B cell (primary cell): ENCODE measurements around the gene OGG1. TPM values are rescaled to one million over a fixed set of nuclear protein-coding genes. Genes with fewer than 3 reads are reported as not detected.
A peak's percentile ranks its signal among the peaks of the same experiment; 100 is the strongest.

ENCODE experiments used
- ATAC-seq: fragments of 200-7000 bp; cut with Tn5 transposase; one replicate; pipeline ENCODE4 v1.10.0; 2021; ENCODE audit warnings: low read depth, mild to moderate bottlenecking, moderate number of reproducible peaks, moderate library complexity
- CTCF ChIA-PET: fragments of 350-600 bp; sonication (Branson Sonifier 250); formaldehyde crosslinking; loops from one replicate; lab custom pipeline; 2021; ENCODE audit warnings: antibody characterized with exemption, inconsistent platforms; lab: Charles Lee
- POLR2A ChIA-PET: fragments of 350-600 bp; sonication (Branson Sonifier 250); formaldehyde crosslinking; loops from one replicate; lab custom pipeline; 2021; ENCODE audit warnings: antibody characterized with exemption; lab: Charles Lee
- DNase-seq: peaks from one replicate; pipeline ENCODE4 v3.0.0; 2013
- H2AFZ ChIP-seq: 2 replicates; pipeline ENCODE4 v1.6.1; 2012; ENCODE audit warnings: mild to moderate bottlenecking, low read depth, low read length; ENCODE audit not compliant: insufficient read depth, poor library complexity, severe bottlenecking
- H3K27ac ChIP-seq, 2 donors: 1 replicate in 1 of 2; 2 replicates in 1 of 2; pipeline ENCODE4 v1.5.1; 2012 to 2013; ENCODE audit warnings: low read length in 2 of 2, mild to moderate bottlenecking in 2 of 2, moderate library complexity in 1 of 2
- H3K27me3 ChIP-seq, 4 experiments: fragments of 200-600 bp in 1 of 4; sonication (generic) in 1 of 4; replicated peaks in 1 of 4; 1 replicate in 2 of 4; 2 replicates in 2 of 4; pipeline versions ENCODE4 v1.6.1 to v1.7.0; 2013 to 2016; ENCODE audit warnings: low read length in 3 of 4, mild to moderate bottlenecking in 2 of 4, mixed read lengths in 1 of 4, moderate library complexity in 1 of 4; ENCODE audit not compliant: insufficient read depth in 4 of 4, control insufficient read depth in 3 of 4; ENCODE audit errors: control extremely low read depth in 1 of 4
- H3K36me3 ChIP-seq, 2 experiments: replicated peaks in 1 of 2; 1 replicate in 1 of 2; 2 replicates in 1 of 2; pipeline versions ENCODE4 v1.6.1 to v1.7.1; 2013; ENCODE audit warnings: low read length in 1 of 2; ENCODE audit not compliant: insufficient read depth in 2 of 2, control insufficient read depth in 1 of 2; ENCODE audit errors: control extremely low read depth in 1 of 2, extremely low read depth in 1 of 2
- H3K4me1 ChIP-seq, 2 donors: fragments of 200-600 bp in 1 of 2; sonication (generic) in 1 of 2; 1 replicate in 1 of 2; 2 replicates in 1 of 2; pipeline versions ENCODE4 v1.5.1 to v1.6.1; 2013 to 2017; ENCODE audit warnings: low read length in 2 of 2; ENCODE audit not compliant: control insufficient read depth in 2 of 2, insufficient read depth in 2 of 2
- H3K4me2 ChIP-seq: replicated peaks from 2 replicates; pipeline ENCODE3; 2012; ENCODE audit warnings: mild to moderate bottlenecking, low read depth, low read length; ENCODE audit not compliant: poor library complexity, severe bottlenecking
- H3K4me3 ChIP-seq, 5 experiments: fragments of 200-600 bp in 1 of 5; sonication (generic) in 1 of 5; 1 replicate in 3 of 5; 2 replicates in 2 of 5; pipeline versions ENCODE4 v1.5.1 to v1.7.0; 2011 to 2016; ENCODE audit warnings: low read length in 4 of 5, mild to moderate bottlenecking in 4 of 5, low read depth in 2 of 5, control low read depth in 1 of 5, moderate library complexity in 1 of 5; ENCODE audit not compliant: insufficient read depth in 1 of 5; ENCODE audit errors: control extremely low read depth in 1 of 5, extremely low read depth in 1 of 5
- H3K79me2 ChIP-seq: fragments of 200-600 bp; sonication (generic); one replicate; pipeline ENCODE4 v1.6.0; 2016; ENCODE audit warnings: low read length; ENCODE audit not compliant: control insufficient read depth, insufficient read depth
- H3K9ac ChIP-seq: fragments of 200-600 bp; sonication (generic); 2 replicates; pipeline ENCODE4 v1.6.1; 2017; ENCODE audit warnings: mild to moderate bottlenecking, low read length, moderate library complexity
- H3K9me3 ChIP-seq, 3 donors: one replicate each; pipeline versions ENCODE4 v1.6.1 to v1.7.1; 2013; ENCODE audit warnings: low read length in 2 of 3; ENCODE audit not compliant: control insufficient read depth in 2 of 3, insufficient read depth in 1 of 3; ENCODE audit errors: control extremely low read depth in 1 of 3
- H4K20me1 ChIP-seq: 2 replicates; pipeline ENCODE4 v1.6.0; 2012; ENCODE audit warnings: mild to moderate bottlenecking, low read length; ENCODE audit not compliant: insufficient read depth, control insufficient read depth, poor library complexity, severe bottlenecking
- H3K27ac Mint-ChIP-seq: one replicate; pipeline ENCODE4 v1.8.0; 2021; ENCODE audit warnings: mixed read lengths
- H3K27me3 Mint-ChIP-seq: one replicate; pipeline ENCODE4 v1.8.0; 2021; ENCODE audit warnings: mixed read lengths
- H3K4me1 Mint-ChIP-seq: one replicate; pipeline ENCODE4 v1.8.0; 2021; ENCODE audit warnings: mixed read lengths
- H3K4me3 Mint-ChIP-seq: one replicate; pipeline ENCODE4 v1.8.0; 2021; ENCODE audit warnings: mixed read lengths
- H3K9me3 Mint-ChIP-seq: one replicate; pipeline ENCODE4 v1.8.0; 2022; ENCODE audit warnings: mixed read lengths; ENCODE audit not compliant: insufficient read depth
- CTCF ChIP-seq: fragments of 200-600 bp; IDR thresholded peaks from one replicate; pipeline ENCODE4 v1.8.0; 2022; ENCODE audit warnings: antibody characterized with exemption, mild to moderate bottlenecking
- EZH2 ChIP-seq: IDR thresholded peaks from 2 replicates; pipeline ENCODE4 v1.6.1; 2012; ENCODE audit warnings: borderline replicate concordance, low read depth, mild to moderate bottlenecking, moderate library complexity, low read length; ENCODE audit not compliant: insufficient read depth, poor library complexity, severe bottlenecking
- WGBS: methylation state at CpG from one replicate; pipeline ENCODE4 v1.1.5; 2013; ENCODE audit warnings: missing lambda C conversion rate; ENCODE audit not compliant: insufficient coverage; 5-methylcytosine and 5-hydroxymethylcytosine counted together
- intact Hi-C: fragments of 100-400 bp; cut with micrococcal nuclease; formaldehyde crosslinking; loops from one replicate; pipeline ENCODE4 v1.10.0; 2022
- polyA plus RNA-seq: library from polyadenylated mRNA; depleted of rRNA; stranded (reverse); fragments of >200 nt; gene quantifications from 2 replicates; pipeline ENCODE4 v1.2.3, GENCODE V29; 2012
- total RNA-seq, 2 donors: library from RNA; stranded (reverse); fragments of 120-200 nt in 1 of 2; gene quantifications; 1 replicate in 1 of 2; 2 replicates in 1 of 2; pipeline versions ENCODE4 v1.2.3 to v1.2.4, GENCODE V29; 2013 to 2022

The OGG1 gene
- total and polyA plus RNA-seq, 2 donors (not counting 1 experiment from before 2014, with no cell fraction given), result 45.6 to 81.6 TPM

GRCh38 chr3:9792405-9793160 is 42.8 kb downstream of the OGG1 start, which contains the start of the genes ARPC4 and TADA3:
Gene ARPC4, plus strand, starts transcription at chr3:9793082. Its CDS starts 40 bp downstream, at chr3:9793122.
Gene TADA3, minus strand, starts transcription at chr3:9792473. Its CDS starts 1,007 bp downstream, at chr3:9791466.
- peaks cover 8 to 36% of the 10 kb centered on the region in 2 experiments for H3K36me3 ChIP-seq
- H3K79me2 ChIP-seq, result peaks cover 69% of the 10 kb centered on the region
- peak within 1 kb of the TSS; percentile 78 to 99 (median 94) for H3K4me3 ChIP-seq
- WGBS, result 0% methylated on average over 65 of the region's 65 CpGs
- H3K9me3 Mint-ChIP-seq, result no peaks in the 10 kb centered on the region
- no peaks in the 10 kb centered on the region for H3K9me3 ChIP-seq
- H3K27ac Mint-ChIP-seq, result peak within 1 kb of the TSS; percentile 100
- DNase-seq (peak; percentile 99), ATAC-seq (peak; percentile 77)
- CTCF ChIA-PET, result interaction anchor here (0.6 to 1.4 kb wide), 14 partner anchors 11 to 946 kb away, joined by 3 to 17 read pairs (median 4); partner anchors contain the start of genes OGG1 and TTLL3
- H4K20me1 ChIP-seq, result peaks cover 38% of the 10 kb centered on the region
- TF ChIP-seq EZH2 (no peak), CTCF (no peak)
- peaks cover 57% of the 10 kb centered on the region for H3K4me1 Mint-ChIP-seq
- peaks cover 51 to 63% of the 10 kb centered on the region in 2 donors for H3K4me1 ChIP-seq
- peak within 1 kb of the TSS; percentile 96 for H2AFZ ChIP-seq
- H3K27me3 ChIP-seq, result no peaks in the 10 kb centered on the region
- POLR2A ChIA-PET, result interaction anchor here (0.5 to 1.6 kb wide), 22 partner anchors 10 to 529 kb away, joined by 3 to 39 read pairs (median 5); partner anchors contain the start of genes BRPF1, CRELD1, EMC3 and FANCD2
- intact Hi-C loops, result loop anchor here (1.0 to 2.0 kb wide), 10 partner anchors 12 to 529 kb away; partner anchors contain the start of genes BRPF1, CRELD1, JAGN1 and RPUSD3
- no peaks in the 10 kb centered on the region for H3K27me3 Mint-ChIP-seq
- H3K4me3 Mint-ChIP-seq, result peak within 1 kb of the TSS; percentile 99
- H3K9ac ChIP-seq, result peak within 1 kb of the TSS; percentile 98
- H3K4me2 ChIP-seq, result peak within 1 kb of the TSS; percentile 98
- H3K27ac ChIP-seq, result peak within 1 kb of the TSS; percentile 93 to 99
